GM18951 (cell line): Measurements from ENCODE around the gene DNAH10.

ENCODE experiments used
- POLR2A ChIP-seq: IDR thresholded peaks from 4 replicates; pipeline ENCODE4 v1.6.1; 2011; ENCODE audit warnings: mild to moderate bottlenecking; ENCODE audit not compliant: insufficient read length, insufficient read depth; ENCODE audit errors: extremely low read depth
- in situ Hi-C: fragments of 300-500 bp; cut with MboI; formaldehyde crosslinking; loops from one replicate; pipeline ENCODE4 v1.12.0; 2022; ENCODE audit warnings: low sequenced_read_pairs, mixed read lengths, inconsistent platforms; ENCODE audit not compliant: unreplicated experiment

The DNAH10 gene

DNA sequence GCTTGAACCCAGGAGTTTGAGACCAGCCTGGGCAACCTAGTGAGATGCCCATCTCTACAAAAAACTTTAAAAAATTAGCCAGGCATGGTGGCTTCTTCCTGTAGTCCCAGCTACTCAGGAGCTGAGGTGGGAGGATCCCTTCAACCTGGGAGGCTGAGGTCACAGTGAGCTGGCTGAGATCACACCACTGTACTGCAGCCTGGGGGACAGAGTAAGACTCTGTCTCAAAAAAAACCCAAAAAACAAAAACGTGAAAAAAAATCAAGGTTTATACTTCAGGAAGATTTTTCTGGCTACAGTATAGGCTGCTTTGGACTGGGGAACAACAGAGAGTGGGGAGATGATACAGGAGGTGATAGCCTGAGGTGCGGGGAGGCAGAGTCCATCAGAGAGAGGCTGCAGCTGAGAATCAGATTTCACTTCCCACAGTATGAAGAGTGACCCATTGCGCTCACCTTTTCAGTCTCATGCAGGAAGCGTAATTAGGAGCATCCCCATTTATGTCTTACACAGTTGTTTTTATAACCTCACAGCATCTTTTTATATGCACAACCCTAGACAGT is 28.9 kb downstream of the DNAH10 start:
- in situ Hi-C loops = no loop called here
- TF ChIP-seq POLR2A = no peak

GRCh38 chr12:123794027-123794426 is 31.9 kb downstream of the DNAH10 start:
- TF ChIP-seq POLR2A = no peak
- in situ Hi-C loops = no loop called here

- TF ChIP-seq POLR2A = no peak
- in situ Hi-C loops = no loop called here
These were observed 36.4 kb downstream of the DNAH10 start for GRCh38 chr12:123798518-123798917.

DNA sequence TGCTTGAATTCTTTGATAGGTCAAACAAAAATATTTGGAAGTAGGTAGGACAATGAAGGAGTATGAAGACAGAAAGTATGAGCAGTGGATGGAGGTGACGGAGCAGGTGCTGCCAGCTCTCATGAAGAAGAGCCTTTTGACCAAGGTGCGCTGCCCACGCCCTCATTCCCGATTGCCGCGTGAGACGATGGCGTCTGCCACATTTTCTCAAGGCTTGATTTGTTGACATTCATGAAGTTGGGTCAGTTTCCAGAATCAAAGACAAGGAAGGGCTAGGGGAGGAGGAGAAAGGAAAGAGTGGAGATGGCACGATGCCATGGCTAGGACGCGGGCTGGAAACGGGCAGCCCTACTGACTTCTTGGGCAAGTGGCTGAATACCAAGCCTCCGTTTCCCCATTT is 37.1 kb downstream of the DNAH10 start:
- TF ChIP-seq POLR2A = no peak
- in situ Hi-C loops = no loop called here

DNA sequence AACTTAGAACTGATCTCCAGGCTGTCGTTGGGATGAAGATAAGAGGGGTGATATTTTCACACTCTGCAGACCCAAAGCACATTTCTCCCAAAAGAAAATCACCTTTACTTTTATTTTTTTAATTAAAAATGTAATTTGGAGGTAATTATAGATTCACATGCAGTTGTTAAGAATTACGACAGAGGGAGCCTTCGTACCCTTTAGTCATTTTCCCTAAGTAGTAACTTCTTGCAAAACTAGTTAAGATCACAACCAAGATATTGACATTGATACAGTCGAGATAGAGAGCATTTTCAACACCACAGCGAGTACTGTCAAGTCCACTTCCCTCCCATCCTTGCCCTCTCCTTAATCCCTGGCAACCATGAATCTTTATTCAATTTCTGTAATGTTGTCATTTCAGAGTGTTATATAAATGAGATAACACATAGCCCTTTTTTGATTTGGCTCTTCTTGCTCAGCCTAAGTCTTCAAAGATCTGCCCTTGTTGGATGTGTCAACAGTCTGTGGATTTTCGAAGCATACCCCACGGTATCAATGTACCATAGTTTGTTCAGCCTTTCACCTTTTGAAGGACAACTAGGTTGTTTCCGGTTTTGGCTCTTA is 39.6 kb downstream of the DNAH10 start:
- TF ChIP-seq POLR2A = no peak
- in situ Hi-C loops = no loop called here

DNA sequence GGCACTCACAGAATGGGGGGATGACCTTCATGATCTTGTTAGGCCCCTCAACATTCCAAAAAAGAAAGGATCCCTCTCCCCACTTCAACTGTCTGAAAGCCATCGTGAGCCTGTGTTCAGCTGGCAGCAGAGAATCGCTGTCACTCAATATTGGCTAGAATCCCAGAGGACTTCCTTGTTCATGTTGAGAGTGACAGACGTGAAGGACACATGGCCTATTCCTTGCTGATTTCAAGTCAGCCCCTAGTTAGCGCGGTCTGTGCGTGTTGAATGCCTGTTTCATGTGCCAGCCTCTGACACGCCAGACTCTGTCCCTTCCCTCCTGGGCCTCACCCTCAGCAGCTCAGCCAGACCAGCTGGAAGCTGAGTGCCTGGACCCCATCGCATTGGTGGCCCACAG is 43.1 kb downstream of the DNAH10 start:
- in situ Hi-C loops = no loop called here
- TF ChIP-seq POLR2A = no peak

DNA sequence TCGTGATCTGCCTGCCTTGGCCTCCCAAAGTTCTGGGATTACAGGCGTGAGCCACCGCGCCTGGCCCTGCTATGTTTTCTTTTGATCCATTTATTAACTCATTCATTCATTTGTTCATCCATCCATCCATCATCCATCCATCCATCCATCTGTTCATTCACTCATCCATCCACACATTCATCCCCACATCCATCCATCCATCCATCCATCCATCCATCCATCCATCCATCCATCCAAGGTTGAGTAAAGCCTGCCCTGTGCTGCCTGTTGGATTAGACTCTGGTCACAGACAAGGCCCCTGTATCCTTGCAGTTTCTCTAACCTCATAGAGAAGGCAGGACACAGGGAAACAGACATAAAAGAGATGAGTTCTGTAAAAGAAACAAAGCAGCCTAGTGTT is 44.9 kb downstream of the DNAH10 start:
- no peak for TF ChIP-seq POLR2A
- in situ Hi-C loops = no loop called here

DNA sequence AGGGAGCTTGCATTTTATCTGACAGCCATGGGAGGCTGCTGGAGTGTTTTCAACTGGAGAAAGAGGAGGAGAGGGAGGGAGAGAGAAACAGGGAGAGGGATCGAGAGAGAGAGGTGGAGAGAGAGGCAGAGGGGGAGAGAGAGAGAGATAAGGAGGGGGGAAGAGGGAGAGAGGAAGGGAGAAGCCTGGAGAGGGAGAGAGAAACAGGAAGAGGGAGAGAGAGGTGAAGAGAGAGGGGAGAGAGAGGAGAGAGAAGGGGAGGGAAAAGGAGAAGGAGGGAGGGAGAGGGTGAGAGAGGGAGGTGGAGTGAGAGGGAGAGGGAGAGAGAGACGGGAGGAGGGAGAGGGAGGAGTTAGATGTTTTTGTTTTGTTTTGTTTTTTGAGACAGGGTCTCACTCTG is 45.6 kb downstream of the DNAH10 start:
- no peak for TF ChIP-seq POLR2A
- in situ Hi-C loops = no loop called here

GRCh38 chr12:123808167-123808566 is 46.1 kb downstream of the DNAH10 start:
- in situ Hi-C loops = no loop called here
- TF ChIP-seq POLR2A = no peak

DNA sequence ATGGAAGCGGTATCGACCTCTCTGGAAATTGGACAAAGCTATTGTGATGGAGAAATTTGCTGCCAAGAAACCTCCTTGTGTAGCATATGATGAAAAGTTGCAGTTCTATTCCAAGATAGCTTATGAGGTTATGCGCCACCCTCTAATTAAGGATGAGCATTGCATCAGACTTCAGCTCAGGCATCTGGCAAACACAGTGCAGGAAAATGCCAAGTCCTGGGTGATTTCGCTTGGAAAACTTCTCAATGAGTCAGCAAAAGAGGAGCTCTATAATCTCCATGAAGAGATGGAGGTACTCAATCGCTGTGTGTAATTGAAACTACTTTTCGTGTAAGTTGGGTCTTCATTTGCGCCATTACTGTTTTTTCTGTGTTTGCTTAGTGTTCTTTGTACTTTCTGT is 51.2 kb downstream of the DNAH10 start:
- TF ChIP-seq POLR2A = no peak
- in situ Hi-C loops = no loop called here

DNA sequence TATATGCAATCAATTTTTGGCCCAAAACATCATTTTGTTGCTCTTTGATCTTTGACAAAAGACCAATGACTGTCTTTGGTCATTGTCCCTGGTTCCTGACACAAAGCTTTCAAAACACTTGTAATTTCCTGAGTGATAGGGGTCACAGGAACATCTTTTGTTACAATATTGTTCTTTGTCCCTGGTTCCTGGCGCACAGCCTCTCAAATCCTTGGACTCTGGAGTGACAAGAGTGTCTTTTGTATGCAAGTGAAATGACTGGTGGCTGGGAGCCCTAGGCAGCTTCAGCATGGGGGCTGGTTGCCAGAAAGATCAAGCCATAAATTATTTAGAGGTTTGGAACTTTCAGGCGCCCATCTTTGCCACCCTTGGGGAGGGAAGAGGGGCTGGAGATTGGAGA is 53.9 kb downstream of the DNAH10 start:
- TF ChIP-seq POLR2A = no peak
- in situ Hi-C loops = no loop called here

- in situ Hi-C loops = no loop called here
- no peak for TF ChIP-seq POLR2A
These were observed 54.9 kb downstream of the DNAH10 start for GRCh38 chr12:123816896-123817537.

DNA sequence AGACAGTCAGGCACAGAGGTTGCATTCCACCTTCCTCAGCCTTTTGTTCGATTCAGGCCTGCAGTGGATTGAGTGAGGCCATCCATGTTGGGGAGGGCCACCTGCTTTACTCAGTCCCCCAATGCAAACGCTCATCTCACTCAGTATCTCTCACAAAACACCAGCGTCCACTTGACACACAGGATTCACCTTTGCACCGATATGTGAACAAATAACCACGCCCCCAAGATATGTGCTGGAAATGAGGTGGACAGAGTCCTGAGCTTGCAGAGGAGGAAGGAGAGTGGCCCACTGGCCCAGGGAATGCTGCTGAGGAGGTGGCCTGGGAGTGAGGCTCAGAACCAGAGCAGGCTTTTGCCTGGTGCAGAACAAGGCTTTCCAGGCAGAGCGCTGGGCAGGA is 60.7 kb downstream of the DNAH10 start:
- in situ Hi-C loops = no loop called here
- TF ChIP-seq POLR2A = no peak

- in situ Hi-C loops = no loop called here
- TF ChIP-seq POLR2A = no peak
These were observed 66.0 kb downstream of the DNAH10 start for GRCh38 chr12:123828120-123828519.
